ENCODE measurements around the gene OR2A5. TPM values are rescaled to one million over a fixed set of nuclear protein-coding genes. Genes with fewer than 3 reads are reported as not detected.

The OR2A5 gene
- not detected for total RNA-seq

GRCh38 chr7:144048648-144049047, at the start of gene OR2A5:
Gene OR2A5, plus strand, starts transcription at chr7:144048948. Its CDS starts 1,454 bp downstream, at chr7:144050402.

GRCh38 chr7:144000020-144000419, 48.7 kb upstream of the OR2A5 start, which contains the start of gene OR6B1:
Gene OR6B1, plus strand, starts transcription at chr7:144000320. Its CDS starts 3,677 bp downstream, at chr7:144003997.

GRCh38 chr7:144069511-144069910, 20.8 kb downstream of the OR2A5 start, which contains the start of gene OR2A25:
Gene OR2A25, plus strand, starts transcription at chr7:144069811. Its CDS starts 4,409 bp downstream, at chr7:144074220.

GRCh38 chr7:144085978-144086377, 37.2 kb downstream of the OR2A5 start, which contains the start of gene OR2A12:
Gene OR2A12, plus strand, starts transcription at chr7:144086278. Its CDS starts 8,830 bp downstream, at chr7:144095108.

Small RNAs within 50 kb of the gene (small RNA-seq; reads per million reads assigned to genes)
- gene OR2A41P (ENCODE audit: low replicate concordance), result not detected

Other genes with a start within 250 kb of the OR2A5 start
- 206 TPM for gene TCAF1, start 146.8 kb upstream of the OR2A5 start, total RNA-seq
- gene OR2F2, start 113.7 kb upstream of the OR2A5 start, total RNA-seq, result not detected
- gene OR2F1, start 94.1 kb upstream of the OR2A5 start, total RNA-seq, result not detected
- gene OR6B1, start 48.6 kb upstream of the OR2A5 start, total RNA-seq, result not detected
- not detected for gene OR2A25, start 20.9 kb downstream of the OR2A5 start, total RNA-seq
- gene OR2A12, start 37.3 kb downstream of the OR2A5 start, total RNA-seq, result not detected
- gene OR2A2, start 60.6 kb downstream of the OR2A5 start, total RNA-seq, result not detected
- not detected for gene OR2A14, start 74.2 kb downstream of the OR2A5 start, total RNA-seq
- gene CTAGE4, start 134.5 kb downstream of the OR2A5 start, total RNA-seq, result 1.6 TPM
- 1.6 TPM for gene ARHGEF35, start 146.9 kb downstream of the OR2A5 start, total RNA-seq
- gene OR2A42, start 190.7 kb downstream of the OR2A5 start, total RNA-seq, result under 0.01 TPM
- gene OR2A7, start 215.8 kb downstream of the OR2A5 start, total RNA-seq, result 0.94 TPM
- gene CTAGE8, start 220.3 kb downstream of the OR2A5 start, total RNA-seq, result not detected